Measurements from ENCODE around the gene MFSD6.

- TF ChIP-seq CTCF (IDR thresholded peaks at IDR 0.05) (no peak), POLR2A (IDR thresholded peaks at IDR 0.05) (no peak)
These were observed 41.9 kb upstream of the MFSD6 start for GRCh38 chr2:190366248-190366753.

Measured in thyroid gland (tissue), 4 donors.